Gastroesophageal sphincter (tissue), 3 donors: ENCODE results near the gene SYT15B.
"Not testable (repeated sequence)": the region's sequence is repeated elsewhere in the genome, so short reads cannot be mapped to it uniquely, and the experiment has no call there.

Experiments used
- CTCF ChIP-seq, 4 experiments: fragments of 200-600 bp in 2 of 4; fragments of 450-650 bp in 2 of 4; sonication (generic) in 1 of 4; IDR thresholded peaks; one replicate each; pipeline ENCODE4 v1.5.1; 2017 to 2019; ENCODE audit warnings: antibody characterized with exemption in 4 of 4, mild to moderate bottlenecking in 2 of 4, moderate library complexity in 2 of 4
- EP300 ChIP-seq: sonication (generic); formaldehyde crosslinking; IDR thresholded peaks from one replicate; pipeline ENCODE4 v1.6.1; 2017; ENCODE audit warnings: antibody characterized with exemption, mild to moderate bottlenecking
- POLR2A ChIP-seq, 2 donors: fragments of 450-650 bp; IDR thresholded peaks; one replicate each; pipeline ENCODE4 v1.6.1; 2017; ENCODE audit warnings: antibody characterized with exemption in 2 of 2, mild to moderate bottlenecking in 2 of 2, moderate library complexity in 1 of 2
- POLR2AphosphoS5 ChIP-seq: sonication (generic); formaldehyde crosslinking; IDR thresholded peaks from one replicate; pipeline ENCODE4 v1.6.1; 2017; ENCODE audit warnings: antibody characterized with exemption

- TF ChIP-seq CTCF (IDR thresholded peaks at IDR 0.05); POLR2A (IDR thresholded peaks at IDR 0.05); EP300; POLR2AphosphoS5: not testable (repeated sequence)
These were observed 40.0 kb downstream of the SYT15B start for GRCh38 chr10:47723362-47723761.
